Loucy (cell line): ENCODE data around the gene PUM2.

Experiments used
- H2AFZ ChIP-seq: fragments of 200-600 bp; sonication (generic); 2 replicates; pipeline ENCODE4 v1.6.0; 2016; ENCODE audit warnings: antibody characterized with exemption, mild to moderate bottlenecking, low read length, moderate library complexity
- H3F3A ChIP-seq: fragments of 200-600 bp; 2 replicates; pipeline ENCODE4 v1.6.0; 2016; ENCODE audit warnings: antibody characterized with exemption, low read depth, mild to moderate bottlenecking
- H3K27me3 ChIP-seq: fragments of 200-600 bp; sonication (generic); 2 replicates; pipeline ENCODE4 v1.6.1; 2014; ENCODE audit warnings: low read length, mild to moderate bottlenecking; ENCODE audit not compliant: insufficient read depth, poor library complexity, severe bottlenecking
- H3K36me3 ChIP-seq: fragments of 200-600 bp; sonication (generic); 2 replicates; pipeline ENCODE4 v1.6.1; 2016; ENCODE audit warnings: low read length; ENCODE audit not compliant: insufficient read depth
- H3K4me1 ChIP-seq: fragments of 200-600 bp; sonication (generic); 2 replicates; pipeline ENCODE4 v1.5.1; 2014; ENCODE audit warnings: low read length, mild to moderate bottlenecking; ENCODE audit not compliant: insufficient read depth, poor library complexity, severe bottlenecking
- H3K4me2 ChIP-seq: fragments of 200-600 bp; sonication (generic); 2 replicates; pipeline ENCODE4 v1.6.0; 2014; ENCODE audit warnings: antibody characterized with exemption, low read length, low read depth, mild to moderate bottlenecking; ENCODE audit not compliant: poor library complexity, severe bottlenecking
- H3K4me3 ChIP-seq: fragments of 200-600 bp; sonication (generic); 2 replicates; pipeline ENCODE4 v1.5.1; 2014; ENCODE audit warnings: low read length, mild to moderate bottlenecking, mixed read lengths; ENCODE audit not compliant: poor library complexity, severe bottlenecking
- H3K79me2 ChIP-seq: fragments of 200-600 bp; sonication (generic); 2 replicates; pipeline ENCODE4 v1.6.1; 2014; ENCODE audit warnings: low read length; ENCODE audit not compliant: insufficient read depth
- H3K9ac ChIP-seq: fragments of 200-600 bp; sonication (generic); 2 replicates; pipeline ENCODE4 v1.6.0; 2014; ENCODE audit warnings: mild to moderate bottlenecking, low read depth, low read length, moderate library complexity; ENCODE audit not compliant: poor library complexity, severe bottlenecking
- H3K9me2 ChIP-seq: fragments of 200-600 bp; sonication (generic); replicated peaks from 2 replicates; pipeline ENCODE4 v1.6.1; 2016; ENCODE audit warnings: low read depth, low read length, mixed read lengths
- H3K9me3 ChIP-seq: fragments of 200-600 bp; sonication (generic); 2 replicates; pipeline ENCODE4 v1.6.1; 2014; ENCODE audit warnings: mild to moderate bottlenecking, antibody characterized with exemption, low read length, low read depth; ENCODE audit not compliant: insufficient read depth
- H4K20me1 ChIP-seq: fragments of 200-600 bp; sonication (generic); 2 replicates; pipeline ENCODE4 v1.6.0; 2014; ENCODE audit warnings: antibody characterized with exemption, low read length, mild to moderate bottlenecking; ENCODE audit not compliant: insufficient read depth, poor library complexity, severe bottlenecking
- EZH2phosphoT487 ChIP-seq: fragments of 200-600 bp; IDR thresholded peaks from 2 replicates; pipeline ENCODE4 v1.6.1; 2018; ENCODE audit warnings: antibody characterized with exemption, mild to moderate bottlenecking, moderate library complexity, borderline replicate concordance
- TF ChIP-seq, protein P1 (sequence below): fragments of 200-600 bp; sonication (generic); conservative IDR thresholded peaks from 2 replicates; pipeline ENCODE4 v1.5.1; 2014; ENCODE audit warnings: mild to moderate bottlenecking, antibody characterized with exemption, low read length

The PUM2 gene

GRCh38 chr2:20350753-20351554 is at the start of gene PUM2:
TSS of gene PUM2 (minus strand) at chr2:20350844. CDS start at chr2:20327360, 23,484 bp downstream.
- no peaks in the 10 kb centered on the region for H3K9me3 ChIP-seq
- H2AFZ ChIP-seq: peak within 1 kb of the TSS; percentile 99
- H3F3A ChIP-seq: peaks cover 5% of the 10 kb centered on the region; the same call in 1 of the 2 replicates
- peaks cover 45% of the 10 kb centered on the region for H3K79me2 ChIP-seq
- H3K4me3 ChIP-seq: peak within 1 kb of the TSS; percentile 96
- no peaks in the 10 kb centered on the region for H3K9me2 ChIP-seq
- H3K9ac ChIP-seq: peak within 1 kb of the TSS; percentile 98
- TF ChIP-seq, protein P1, sequence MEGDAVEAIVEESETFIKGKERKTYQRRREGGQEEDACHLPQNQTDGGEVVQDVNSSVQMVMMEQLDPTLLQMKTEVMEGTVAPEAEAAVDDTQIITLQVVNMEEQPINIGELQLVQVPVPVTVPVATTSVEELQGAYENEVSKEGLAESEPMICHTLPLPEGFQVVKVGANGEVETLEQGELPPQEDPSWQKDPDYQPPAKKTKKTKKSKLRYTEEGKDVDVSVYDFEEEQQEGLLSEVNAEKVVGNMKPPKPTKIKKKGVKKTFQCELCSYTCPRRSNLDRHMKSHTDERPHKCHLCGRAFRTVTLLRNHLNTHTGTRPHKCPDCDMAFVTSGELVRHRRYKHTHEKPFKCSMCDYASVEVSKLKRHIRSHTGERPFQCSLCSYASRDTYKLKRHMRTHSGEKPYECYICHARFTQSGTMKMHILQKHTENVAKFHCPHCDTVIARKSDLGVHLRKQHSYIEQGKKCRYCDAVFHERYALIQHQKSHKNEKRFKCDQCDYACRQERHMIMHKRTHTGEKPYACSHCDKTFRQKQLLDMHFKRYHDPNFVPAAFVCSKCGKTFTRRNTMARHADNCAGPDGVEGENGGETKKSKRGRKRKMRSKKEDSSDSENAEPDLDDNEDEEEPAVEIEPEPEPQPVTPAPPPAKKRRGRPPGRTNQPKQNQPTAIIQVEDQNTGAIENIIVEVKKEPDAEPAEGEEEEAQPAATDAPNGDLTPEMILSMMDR: no peak
- TF ChIP-seq EZH2phosphoT487: no peak
- peak within 1 kb of the TSS; percentile 97 for H3K4me2 ChIP-seq
- no peaks in the 10 kb centered on the region for H3K36me3 ChIP-seq
- peaks cover 45% of the 10 kb centered on the region for H4K20me1 ChIP-seq
- peaks cover 6% of the 10 kb centered on the region for H3K27me3 ChIP-seq
- H3K4me1 ChIP-seq: peaks cover 40% of the 10 kb centered on the region

- Histone ChIP-seq H4K20me1 (no peaks in the 10 kb centered on the region), H3K36me3 (no peaks in the 10 kb centered on the region), H2AFZ (no peak overlapping the region), H3F3A (no peaks in the 10 kb centered on the region), H3K4me2 (no peak overlapping the region), H3K79me2 (no peaks in the 10 kb centered on the region), H3K9ac (no peak overlapping the region), H3K4me3 (no peak overlapping the region), H3K9me2 (no peaks in the 10 kb centered on the region), H3K27me3 (no peaks in the 10 kb centered on the region), H3K9me3 (no peaks in the 10 kb centered on the region), H3K4me1 (no peaks in the 10 kb centered on the region)
- no peak for TF ChIP-seq EZH2phosphoT487
- TF ChIP-seq, protein P1: no peak
Observed at GRCh38 chr2:20400306-20400705, 49.7 kb upstream of the PUM2 start.

- Histone ChIP-seq H3K9me3 (no peaks in the 10 kb centered on the region), H3K9me2 (no peaks in the 10 kb centered on the region), H2AFZ (no peak overlapping the region), H3K4me3 (no peak overlapping the region), H3K79me2 (no peaks in the 10 kb centered on the region), H3K36me3 (no peaks in the 10 kb centered on the region), H3F3A (no peaks in the 10 kb centered on the region), H3K4me1 (no peaks in the 10 kb centered on the region), H3K4me2 (no peak overlapping the region), H3K9ac (no peak overlapping the region), H3K27me3 (no peaks in the 10 kb centered on the region), H4K20me1 (no peaks in the 10 kb centered on the region)
- TF ChIP-seq EZH2phosphoT487: no peak
- TF ChIP-seq, protein P1: no peak
Observed at GRCh38 chr2:20398956-20399567, 48.4 kb upstream of the PUM2 start.
